ENCODE data around the gene C19orf47.

DNA sequence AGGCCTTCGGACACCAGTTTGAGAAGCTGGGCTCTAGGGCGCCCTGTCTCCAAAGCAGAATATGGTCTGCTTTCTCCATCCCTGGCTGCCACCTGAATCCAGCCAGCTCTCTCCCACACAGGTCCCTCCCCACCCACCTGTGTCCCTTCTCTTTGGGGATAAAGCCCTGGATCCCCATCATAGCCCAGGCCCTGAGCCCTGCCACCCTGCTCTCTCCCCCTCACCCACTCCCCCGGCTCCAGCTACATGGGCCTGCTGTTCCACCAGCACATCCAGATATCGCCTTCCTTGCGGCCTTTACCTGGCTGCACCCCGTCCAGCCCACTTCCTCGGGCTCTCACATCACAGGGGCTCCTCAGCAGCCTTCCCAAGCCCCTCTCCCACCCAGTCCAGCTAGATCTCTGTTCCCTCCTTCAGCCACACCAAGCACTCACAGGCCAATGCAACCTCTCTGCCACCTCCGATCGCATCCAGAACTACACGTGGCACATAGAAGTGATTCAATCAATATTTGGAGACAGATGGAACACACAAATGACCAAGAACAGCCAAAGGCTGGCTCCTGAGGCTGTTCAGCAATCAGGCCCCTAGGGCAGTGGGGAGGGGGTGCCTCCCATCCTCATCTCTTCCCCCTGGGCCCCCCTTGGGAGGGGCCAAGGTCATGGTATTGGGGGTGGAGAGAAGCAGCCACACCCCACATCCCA lies 70.7 kb downstream of the C19orf47 start:
- TF ChIP-seq, protein P1, sequence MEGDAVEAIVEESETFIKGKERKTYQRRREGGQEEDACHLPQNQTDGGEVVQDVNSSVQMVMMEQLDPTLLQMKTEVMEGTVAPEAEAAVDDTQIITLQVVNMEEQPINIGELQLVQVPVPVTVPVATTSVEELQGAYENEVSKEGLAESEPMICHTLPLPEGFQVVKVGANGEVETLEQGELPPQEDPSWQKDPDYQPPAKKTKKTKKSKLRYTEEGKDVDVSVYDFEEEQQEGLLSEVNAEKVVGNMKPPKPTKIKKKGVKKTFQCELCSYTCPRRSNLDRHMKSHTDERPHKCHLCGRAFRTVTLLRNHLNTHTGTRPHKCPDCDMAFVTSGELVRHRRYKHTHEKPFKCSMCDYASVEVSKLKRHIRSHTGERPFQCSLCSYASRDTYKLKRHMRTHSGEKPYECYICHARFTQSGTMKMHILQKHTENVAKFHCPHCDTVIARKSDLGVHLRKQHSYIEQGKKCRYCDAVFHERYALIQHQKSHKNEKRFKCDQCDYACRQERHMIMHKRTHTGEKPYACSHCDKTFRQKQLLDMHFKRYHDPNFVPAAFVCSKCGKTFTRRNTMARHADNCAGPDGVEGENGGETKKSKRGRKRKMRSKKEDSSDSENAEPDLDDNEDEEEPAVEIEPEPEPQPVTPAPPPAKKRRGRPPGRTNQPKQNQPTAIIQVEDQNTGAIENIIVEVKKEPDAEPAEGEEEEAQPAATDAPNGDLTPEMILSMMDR (conservative IDR thresholded peaks at IDR 0.05 in 1 of 2, IDR thresholded peaks at IDR 0.05 in 1 of 2; ENCODE audit: extremely low read depth in 1 of 2, insufficient read depth in 1 of 2, low read depth in 1 of 2, low read length in 2 of 2), result no peak
- TF ChIP-seq EZH2 (IDR thresholded peaks at IDR 0.05; ENCODE audit: borderline replicate concordance, low read length), result no peak

All from mammary epithelial cell (primary cell).